GM12878 (cell line): ENCODE measurements around the gene TMPRSS9. TPM values are rescaled to one million over a fixed set of nuclear protein-coding genes. Genes with fewer than 3 reads are reported as not detected.
A peak's percentile ranks its signal among the peaks of the same experiment; 100 is the strongest.

Source experiments
- EED ChIP-seq: sonication (generic); IDR thresholded peaks from 2 replicates; pipeline ENCODE4 v1.6.1; 2016; ENCODE audit warnings: antibody characterized with exemption, low read depth
- EGR1 ChIP-seq, 2 experiments: IDR thresholded peaks; 1 replicate in 1 of 2; 2 replicates in 1 of 2; pipeline ENCODE4 v1.6.1; 2011 to 2012; ENCODE audit warnings: low read depth in 2 of 2, low read length in 2 of 2, borderline replicate concordance in 1 of 2, mild to moderate bottlenecking in 1 of 2, moderate library complexity in 1 of 2
- GABPA ChIP-seq: IDR thresholded peaks from 2 replicates; pipeline ENCODE4 v1.6.1; 2014; ENCODE audit warnings: antibody characterized with exemption, low read depth, mild to moderate bottlenecking, inconsistent platforms
- KDM1A ChIP-seq: fragments of 200-600 bp; sonication (generic); IDR thresholded peaks from 2 replicates; pipeline ENCODE4 v1.6.1; 2016; ENCODE audit warnings: borderline replicate concordance
- MTA2 ChIP-seq: fragments of 450-650 bp; IDR thresholded peaks from 2 replicates; pipeline ENCODE4 v1.6.1; 2016; ENCODE audit warnings: low read depth, mild to moderate bottlenecking, moderate library complexity
- MTA3 ChIP-seq: IDR thresholded peaks from 2 replicates; pipeline ENCODE4 v1.6.1; 2012; ENCODE audit warnings: low read length, inconsistent platforms, borderline replicate concordance
- POLR2AphosphoS5 ChIP-seq: IDR thresholded peaks from 2 replicates; pipeline ENCODE4 v1.6.1; 2011; ENCODE audit warnings: mild to moderate bottlenecking, low read length, inconsistent platforms
- RB1 ChIP-seq: fragments of 450-650 bp; formaldehyde crosslinking; IDR thresholded peaks from 2 replicates; pipeline ENCODE4 v1.6.1; 2017; ENCODE audit warnings: mild to moderate bottlenecking, borderline replicate concordance
- SPI1 ChIP-seq: IDR thresholded peaks from 2 replicates; pipeline ENCODE4 v1.6.1; 2011; ENCODE audit warnings: low read depth, mild to moderate bottlenecking, low read length, moderate library complexity, borderline replicate concordance; ENCODE audit not compliant: insufficient read depth
- TCF3 ChIP-seq: IDR thresholded peaks from 2 replicates; pipeline ENCODE4 v1.6.1; 2012; ENCODE audit warnings: low read depth, mild to moderate bottlenecking, low read length, borderline replicate concordance; ENCODE audit not compliant: insufficient read depth
- polyA plus RNA-seq, 11 experiments: library from polyadenylated mRNA; depleted of rRNA in 4 of 11; unstranded in 6 of 11; stranded (reverse) in 5 of 11; fragments of >200 nt; fragmentation: Nextera tagmentation in 4 of 11; fragmentation: Illumina TruSeq in 1 of 11; extraction: Ambion mirVana in 4 of 11; extraction: Trizol in 1 of 11; gene quantifications; 1 replicate in 1 of 11; 2 replicates in 10 of 11; pipeline versions ENCODE4 v1.2.1 to v1.2.3, GENCODE V29; 2011 to 2016; ENCODE audit warnings: inconsistent platforms in 2 of 11, missing spikeins in 2 of 11, low read depth in 1 of 11
- total RNA-seq, 4 experiments: library from RNA; depleted of rRNA in 3 of 4; stranded (reverse); fragments of >200 nt in 3 of 4; fragmentation: Illumina TruSeq in 1 of 4; extraction: Trizol in 1 of 4; gene quantifications; 2 replicates each; pipeline versions ENCODE4 v1.2.1 to v1.2.3, GENCODE V29; 2013 to 2021
- TF ChIP-seq, protein P1 (sequence below): fragments of 450-650 bp; IDR thresholded peaks from 2 replicates; pipeline ENCODE4 v1.6.1; 2017; ENCODE audit warnings: antibody characterized with exemption, mild to moderate bottlenecking, moderate library complexity

The TMPRSS9 gene
- total and polyA plus RNA-seq, 10 of the 15 experiments (the other 5 are each of a cell fraction or from before 2014, with no cell fraction given): 0.24 TPM; not detected in 9

DNA sequence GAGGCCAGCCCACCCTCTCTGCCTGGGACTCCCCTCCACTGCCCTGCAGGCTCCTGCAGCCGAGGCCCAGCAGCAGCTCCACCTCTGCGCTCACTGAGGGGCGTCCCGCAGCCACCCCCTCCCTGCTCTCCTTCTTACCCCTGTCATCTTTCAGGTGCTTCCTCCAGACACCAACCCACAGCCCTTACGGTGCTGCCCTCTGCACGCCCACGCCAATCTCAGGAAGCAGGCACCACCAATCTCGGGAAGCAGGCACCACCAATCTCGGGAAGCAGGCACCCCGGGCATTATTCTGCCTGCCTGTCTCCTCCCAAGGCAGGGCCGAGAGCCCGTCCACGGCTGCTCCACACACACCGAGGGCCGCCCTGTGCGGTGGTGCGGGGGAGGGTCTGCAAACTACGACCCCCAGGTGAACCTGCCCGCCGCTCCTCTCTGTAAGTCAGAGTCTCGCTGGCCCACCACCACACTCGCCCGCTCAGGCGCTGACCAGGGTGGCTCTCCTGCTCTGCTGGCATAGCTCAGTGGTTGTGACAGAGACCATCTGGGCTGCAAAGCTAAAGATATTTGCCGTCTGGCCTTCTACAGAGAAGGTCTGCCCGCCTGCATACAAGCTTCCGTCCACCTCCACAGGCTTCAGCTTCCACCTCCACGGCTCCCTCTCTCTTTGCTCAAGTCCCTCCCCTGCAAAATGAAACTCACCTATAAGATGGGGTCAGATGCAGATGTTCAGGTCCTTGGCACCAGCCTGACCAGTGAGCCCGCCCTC is 34.6 kb upstream of the TMPRSS9 start (continued):
- TF ChIP-seq, protein P1, sequence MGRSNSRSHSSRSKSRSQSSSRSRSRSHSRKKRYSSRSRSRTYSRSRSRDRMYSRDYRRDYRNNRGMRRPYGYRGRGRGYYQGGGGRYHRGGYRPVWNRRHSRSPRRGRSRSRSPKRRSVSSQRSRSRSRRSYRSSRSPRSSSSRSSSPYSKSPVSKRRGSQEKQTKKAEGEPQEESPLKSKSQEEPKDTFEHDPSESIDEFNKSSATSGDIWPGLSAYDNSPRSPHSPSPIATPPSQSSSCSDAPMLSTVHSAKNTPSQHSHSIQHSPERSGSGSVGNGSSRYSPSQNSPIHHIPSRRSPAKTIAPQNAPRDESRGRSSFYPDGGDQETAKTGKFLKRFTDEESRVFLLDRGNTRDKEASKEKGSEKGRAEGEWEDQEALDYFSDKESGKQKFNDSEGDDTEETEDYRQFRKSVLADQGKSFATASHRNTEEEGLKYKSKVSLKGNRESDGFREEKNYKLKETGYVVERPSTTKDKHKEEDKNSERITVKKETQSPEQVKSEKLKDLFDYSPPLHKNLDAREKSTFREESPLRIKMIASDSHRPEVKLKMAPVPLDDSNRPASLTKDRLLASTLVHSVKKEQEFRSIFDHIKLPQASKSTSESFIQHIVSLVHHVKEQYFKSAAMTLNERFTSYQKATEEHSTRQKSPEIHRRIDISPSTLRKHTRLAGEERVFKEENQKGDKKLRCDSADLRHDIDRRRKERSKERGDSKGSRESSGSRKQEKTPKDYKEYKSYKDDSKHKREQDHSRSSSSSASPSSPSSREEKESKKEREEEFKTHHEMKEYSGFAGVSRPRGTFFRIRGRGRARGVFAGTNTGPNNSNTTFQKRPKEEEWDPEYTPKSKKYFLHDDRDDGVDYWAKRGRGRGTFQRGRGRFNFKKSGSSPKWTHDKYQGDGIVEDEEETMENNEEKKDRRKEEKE: no peak
- TF ChIP-seq MTA2 (no peak), RB1 (no peak), KDM1A (no peak), SPI1 (no peak), TCF3 (no peak), POLR2AphosphoS5 (no peak), MTA3 (0 out of 2 replicates have a peak, but pooled peaks have one; percentile 1), EED (peak; percentile 15; the same call in 1 of the 2 replicates), EGR1 (IDR thresholded peaks at IDR 0.05; ENCODE audit: borderline replicate concordance in 1 of 2, low read depth in 2 of 2, low read length in 2 of 2) (peak in 1 of 2 experiments; percentile 48; a peak in 1 of 3 replicates), GABPA (no peak)
